ENCODE measurements around the gene GAREM2. TPM values are rescaled to one million over a fixed set of nuclear protein-coding genes. Genes with fewer than 3 reads are reported as not detected.

The GAREM2 gene
- total RNA-seq, 4 donors from 2014 or later = 0.39 to 0.98 (median 0.72) TPM

- Histone ChIP-seq H3K36me3 (peaks cover 80% of the 10 kb centered on the region), H3K27ac (no peak overlapping the region), H3K4me3 (no peak overlapping the region), H3K4me1 (no peaks in the 10 kb centered on the region), H3K27me3 (no peaks in the 10 kb centered on the region), H3K9me3 (no peaks in the 10 kb centered on the region)
- WGBS = 95% methylated on average over 4 of the region's 4 CpGs
- DNase-seq (ENCODE audit: low spot score in 2 of 2) = no peak
- no peak for TF ChIP-seq CTCF (IDR thresholded peaks at IDR 0.05)
- no peak for TF ChIP-seq EP300 (IDR thresholded peaks at IDR 0.05)
- no peak for TF ChIP-seq POLR2AphosphoS5 (IDR thresholded peaks at IDR 0.05)
- TF ChIP-seq POLR2A (IDR thresholded peaks at IDR 0.05) = no peak
Measured at GRCh38 chr2:26216587-26216986, 43.7 kb downstream of the GAREM2 start.

GRCh38 chr2:26217720-26218119 lies 44.8 kb downstream of the GAREM2 start:
- H3K4me1 ChIP-seq = no peaks in the 10 kb centered on the region
- H3K36me3 ChIP-seq = peaks cover 80% of the 10 kb centered on the region
- WGBS = 79% methylated on average over 6 of the region's 6 CpGs
- H3K4me3 ChIP-seq = no peak overlapping the region
- TF ChIP-seq POLR2A (IDR thresholded peaks at IDR 0.05) (no peak), POLR2AphosphoS5 (IDR thresholded peaks at IDR 0.05) (no peak)
- H3K27ac ChIP-seq = no peak overlapping the region
- H3K27me3 ChIP-seq = no peaks in the 10 kb centered on the region
- DNase-seq (ENCODE audit: low spot score in 2 of 2) = no peak
- no peaks in the 10 kb centered on the region for H3K9me3 ChIP-seq

- no peak overlapping the region for H3K4me3 ChIP-seq
- H3K4me1 ChIP-seq = no peaks in the 10 kb centered on the region
- H3K36me3 ChIP-seq = peaks cover 60% of the 10 kb centered on the region
- 100% methylated on average over 1 of the region's 1 CpG for WGBS
- DNase-seq (ENCODE audit: low spot score in 2 of 2) = no peak
- H3K27ac ChIP-seq = no peak overlapping the region
- no peak for TF ChIP-seq POLR2A (IDR thresholded peaks at IDR 0.05)
- no peak for TF ChIP-seq CTCF (IDR thresholded peaks at IDR 0.05)
- TF ChIP-seq POLR2AphosphoS5 (IDR thresholded peaks at IDR 0.05) = no peak
- no peak for TF ChIP-seq EP300 (IDR thresholded peaks at IDR 0.05)
- H3K27me3 ChIP-seq = no peaks in the 10 kb centered on the region
- H3K9me3 ChIP-seq = no peaks in the 10 kb centered on the region
Measured at GRCh38 chr2:26223018-26223417, 50.1 kb downstream of the GAREM2 start.

GRCh38 chr2:26224095-26224494 lies 51.2 kb downstream of the GAREM2 start:
- no peaks in the 10 kb centered on the region for H3K4me1 ChIP-seq
- no peaks in the 10 kb centered on the region for H3K27me3 ChIP-seq
- DNase-seq (ENCODE audit: low spot score in 2 of 2) = no peak
- H3K36me3 ChIP-seq = peaks cover 64% of the 10 kb centered on the region
- H3K4me3 ChIP-seq = no peak overlapping the region
- H3K9me3 ChIP-seq = no peaks in the 10 kb centered on the region
- TF ChIP-seq EP300 (IDR thresholded peaks at IDR 0.05) = no peak
- TF ChIP-seq CTCF (IDR thresholded peaks at IDR 0.05) = no peak
- no peak for TF ChIP-seq POLR2AphosphoS5 (IDR thresholded peaks at IDR 0.05)
- TF ChIP-seq POLR2A (IDR thresholded peaks at IDR 0.05) = no peak
- WGBS = 85% methylated on average over 2 of the region's 2 CpGs
- no peak overlapping the region for H3K27ac ChIP-seq

GRCh38 chr2:26229595-26229994 lies 56.7 kb downstream of the GAREM2 start:
- TF ChIP-seq EP300 (IDR thresholded peaks at IDR 0.05) (no peak), POLR2A (IDR thresholded peaks at IDR 0.05) (no peak), POLR2AphosphoS5 (IDR thresholded peaks at IDR 0.05) (no peak), CTCF (IDR thresholded peaks at IDR 0.05) (no peak)
- DNase-seq (ENCODE audit: low spot score in 2 of 2) = no peak
- H3K4me1 ChIP-seq = no peaks in the 10 kb centered on the region
- no peaks in the 10 kb centered on the region for H3K27me3 ChIP-seq
- peaks cover 88% of the 10 kb centered on the region for H3K36me3 ChIP-seq
- no peak overlapping the region for H3K4me3 ChIP-seq
- no peaks in the 10 kb centered on the region for H3K9me3 ChIP-seq
- no peak overlapping the region for H3K27ac ChIP-seq
- 93% methylated on average over 3 of the region's 3 CpGs for WGBS

GRCh38 chr2:26230806-26231205 lies 57.9 kb downstream of the GAREM2 start:
- no peaks in the 10 kb centered on the region for H3K27me3 ChIP-seq
- DNase-seq (ENCODE audit: low spot score in 2 of 2) = no peak
- H3K27ac ChIP-seq = no peak overlapping the region
- H3K9me3 ChIP-seq = no peaks in the 10 kb centered on the region
- 98% methylated on average over 2 of the region's 2 CpGs for WGBS
- no peak for TF ChIP-seq POLR2A (IDR thresholded peaks at IDR 0.05)
- no peak for TF ChIP-seq CTCF (IDR thresholded peaks at IDR 0.05)
- TF ChIP-seq POLR2AphosphoS5 (IDR thresholded peaks at IDR 0.05) = no peak
- no peak for TF ChIP-seq EP300 (IDR thresholded peaks at IDR 0.05)
- H3K4me3 ChIP-seq = no peak overlapping the region
- H3K36me3 ChIP-seq = peaks cover 97% of the 10 kb centered on the region
- no peaks in the 10 kb centered on the region for H3K4me1 ChIP-seq
